NCI-H2107 treated with DMSO at 0.1 percent for 48 hours (cell line): ENCODE data around the gene RACGAP1.
A peak's percentile ranks its signal among the peaks of the same experiment; 100 is the strongest.
"Not testable (repeated sequence)": the region's sequence is repeated elsewhere in the genome, so short reads cannot be mapped to it uniquely, and the experiment has no call there.

Source experiments
- DNase-seq: peaks from one replicate; lab custom pipeline; 2025; ENCODE audit not compliant: unreplicated experiment; lab: John Stamatoyannopoulos, UW

RACGAP1 gene

GRCh38 chr12:49990273-49990672 is 35.0 kb downstream of the RACGAP1 start:
- DNase-seq, result no peak

GRCh38 chr12:49989400-49989799 is 35.9 kb downstream of the RACGAP1 start:
- DNase-seq, result not testable (repeated sequence)

- DNase-seq, result no peak
Observed at GRCh38 chr12:49987625-49988303, 37.5 kb downstream of the RACGAP1 start.

GRCh38 chr12:49986476-49986875 is 38.8 kb downstream of the RACGAP1 start:
- DNase-seq, result not testable (repeated sequence)

- peak; percentile 75 for DNase-seq
Observed at GRCh38 chr12:49985981-49986380, 39.3 kb downstream of the RACGAP1 start.

- DNase-seq, result no peak
Observed at GRCh38 chr12:49984476-49985359, 40.6 kb downstream of the RACGAP1 start.

- DNase-seq, result peak; percentile 20
Observed at GRCh38 chr12:49983892-49984291, 41.4 kb downstream of the RACGAP1 start.

GRCh38 chr12:49982246-49983087 is 42.8 kb downstream of the RACGAP1 start:
- no peak for DNase-seq

GRCh38 chr12:49980501-49981349 is 44.6 kb downstream of the RACGAP1 start:
- no peak for DNase-seq

GRCh38 chr12:49979791-49980190 is 45.5 kb downstream of the RACGAP1 start:
- DNase-seq, result no peak

GRCh38 chr12:49979016-49979586 is 46.2 kb downstream of the RACGAP1 start:
- no peak for DNase-seq

GRCh38 chr12:49978125-49978524 is 47.2 kb downstream of the RACGAP1 start:
- DNase-seq, result no peak

- DNase-seq, result no peak
Observed at GRCh38 chr12:49976557-49976956, 48.7 kb downstream of the RACGAP1 start.

GRCh38 chr12:49975318-49975761 is 50.0 kb downstream of the RACGAP1 start:
- no peak for DNase-seq

- no peak for DNase-seq
Observed at GRCh38 chr12:49974677-49975317, 50.5 kb downstream of the RACGAP1 start.

GRCh38 chr12:49974231-49974675 is 51.0 kb downstream of the RACGAP1 start:
- no peak for DNase-seq

- DNase-seq, result no peak
Observed at GRCh38 chr12:49973361-49973830, 51.9 kb downstream of the RACGAP1 start.

GRCh38 chr12:49972641-49973360 is 52.5 kb downstream of the RACGAP1 start, which contains the start of gene AQP6:
AQP6 (plus strand) TSS chr12:49972947; CDS start chr12:49973174, 227 bp downstream.
- no peak for DNase-seq
